HepG2 (cell line): ENCODE results near the gene RPS17. TPM values are rescaled to one million over a fixed set of nuclear protein-coding genes. Genes with fewer than 3 reads are reported as not detected.
A peak's percentile ranks its signal among the peaks of the same experiment; 100 is the strongest.
"Not testable (repeated sequence)": the region's sequence is repeated elsewhere in the genome, so short reads cannot be mapped to it uniquely, and the experiment has no call there.

ENCODE experiments used
- ATAC-seq: fragments of 200-7000 bp; cut with Tn5 transposase; 3 replicates; pipeline ENCODE4 v1.9.1; 2020; ENCODE audit warnings: mild to moderate bottlenecking, moderate library complexity
- BruUV-seq: library from RNA; stranded (reverse); fragments of 400-500 nt; replicated peaks from 2 replicates; lab custom pipeline; 2021; lab: Mats Ljungman, UMichigan
- CTCF ChIA-PET: fragments of 300-600 bp; formaldehyde crosslinking; extraction: SDS; loops from one replicate; lab custom pipeline; 2021; ENCODE audit warnings: low total read pairs, inconsistent platforms, low intra/inter-chr PET ratio; lab: Yijun Ruan, JAX
- POLR2A ChIA-PET: fragments of 350-600 bp; sonication (Branson Sonifier 250); formaldehyde crosslinking; loops from one replicate; lab custom pipeline; 2020; ENCODE audit warnings: antibody characterized with exemption, inconsistent platforms; lab: Yijun Ruan, JAX
- DNase-seq: peaks from one replicate; pipeline ENCODE4 v3.0.0-alpha.2; 2015; ENCODE audit warnings: low spot score
- FAIRE-seq: peaks from 3 replicates; lab custom pipeline; 2011; peaks lifted over from hg19 to GRCh38; lab: Jason Lieb, UNC
- H2AFZ ChIP-seq: one replicate; pipeline ENCODE4 v1.6.1; 2011; ENCODE audit warnings: low read length, inconsistent platforms
- H3K27ac ChIP-seq: fragments of 300-600 bp; 3 replicates; pipeline ENCODE4 v1.8.0; 2011; ENCODE audit warnings: mixed run types, mild to moderate bottlenecking, mixed read lengths, low read length, inconsistent platforms; ENCODE audit not compliant: insufficient read depth; ENCODE audit errors: extremely low read length
- H3K27me3 ChIP-seq, 2 experiments: fragments of 200-600 bp in 1 of 2; 2 replicates in 1 of 2; 3 replicates in 1 of 2; pipeline versions ENCODE4 v1.6.0 to v1.8.0; 2011; ENCODE audit warnings: low read length in 2 of 2, mild to moderate bottlenecking in 2 of 2, moderate library complexity in 2 of 2, inconsistent platforms in 1 of 2; ENCODE audit not compliant: insufficient read depth in 2 of 2, control insufficient read depth in 1 of 2
- H3K36me3 ChIP-seq, 2 experiments: fragments of 200-600 bp in 1 of 2; replicated peaks in 1 of 2; 2 replicates in 1 of 2; 3 replicates in 1 of 2; pipeline versions ENCODE4 v1.5.1 to v1.8.0; 2011; ENCODE audit warnings: low read length in 2 of 2, inconsistent platforms in 1 of 2; ENCODE audit not compliant: insufficient read depth in 2 of 2, control insufficient read depth in 1 of 2
- H3K4me1 ChIP-seq: 2 replicates; pipeline ENCODE4 v1.5.1; 2012; ENCODE audit warnings: low read length, inconsistent platforms; ENCODE audit not compliant: insufficient read depth
- H3K4me2 ChIP-seq: 2 replicates; pipeline ENCODE4 v1.6.0; 2011; ENCODE audit warnings: low read depth, low read length, inconsistent platforms
- H3K4me3 ChIP-seq, 3 experiments: fragments of 200-600 bp in 1 of 3; sonication (generic), shearing (Covaris generic) in 1 of 3; replicated peaks in 1 of 3; 2 replicates each; pipeline ENCODE4 v1.5.1; 2011 to 2016; ENCODE audit warnings: low read length in 3 of 3, inconsistent platforms in 2 of 3, low read depth in 2 of 3, mild to moderate bottlenecking in 2 of 3, control low read depth in 1 of 3, mixed read lengths in 1 of 3; ENCODE audit not compliant: insufficient read depth in 1 of 3
- H3K79me2 ChIP-seq: one replicate; pipeline ENCODE4 v1.6.1; 2011; ENCODE audit warnings: low read length, inconsistent platforms; ENCODE audit not compliant: insufficient read depth
- H3K9ac ChIP-seq: 2 replicates; pipeline ENCODE4 v1.6.0; 2011; ENCODE audit warnings: mild to moderate bottlenecking, low read depth, low read length, inconsistent platforms; ENCODE audit not compliant: insufficient read depth
- H3K9me3 ChIP-seq: 2 replicates; pipeline ENCODE4 v1.5.1; 2012; ENCODE audit warnings: mild to moderate bottlenecking, low read length
- H4K20me1 ChIP-seq: 2 replicates; pipeline ENCODE4 v1.6.0; 2011; ENCODE audit warnings: inconsistent platforms, mild to moderate bottlenecking, low read length, moderate library complexity; ENCODE audit not compliant: insufficient read depth
- FOXA1 ChIP-seq, 2 experiments: fragments of 450-650 bp in 1 of 2; sonication (generic) in 1 of 2; formaldehyde crosslinking in 1 of 2; IDR thresholded peaks; 2 replicates each; pipeline versions ENCODE4 v1.4.0 to v1.6.1; 2016 to 2020; ENCODE audit warnings: missing genetic modification reagents in 1 of 2
- FOXA3 ChIP-seq: IDR thresholded peaks from 2 replicates; pipeline ENCODE4 v1.6.1; 2016; ENCODE audit warnings: missing genetic modification reagents, missing compliant biosample characterization
- SAP130 ChIP-seq: IDR thresholded peaks from 2 replicates; pipeline ENCODE4 v1.6.1; 2016; ENCODE audit warnings: low read depth
- WGBS: methylation state at CpG from one replicate; pipeline ENCODE4 v1.1.6; 2017; ENCODE audit warnings: low lambda C conversion rate; 5-methylcytosine and 5-hydroxymethylcytosine counted together
- in situ Hi-C: cut with HindIII; loops from 2 replicates; pipeline ENCODE4 v1.10.0; 2017; ENCODE audit warnings: low pct_unique_long_range_greater_than_20kb; ENCODE audit not compliant: extremely low pct_ligation_motif_present
- intact Hi-C: fragments of 100-400 bp; cut with micrococcal nuclease; formaldehyde crosslinking; loops from one replicate; pipeline ENCODE4 v1.10.0; 2022; ENCODE audit not compliant: unreplicated experiment
- polyA plus RNA-seq, 8 experiments: library from polyadenylated mRNA; depleted of rRNA in 3 of 8; stranded (reverse) in 7 of 8; unstranded in 1 of 8; fragments of >200 nt; fragmentation: Illumina TruSeq in 4 of 8; extraction: Trizol in 4 of 8; gene quantifications; 2 replicates each; pipeline versions ENCODE4 v1.2.1 to v1.2.3, GENCODE V29; 2011 to 2016; ENCODE audit warnings: low read depth in 4 of 8, missing spikeins in 1 of 8, mixed read lengths in 1 of 8; ENCODE audit not compliant: insufficient read depth in 1 of 8
- total RNA-seq, 5 experiments: library from RNA; depleted of rRNA; stranded (reverse); fragments of >200 nt; fragmentation: Illumina TruSeq; extraction: Trizol; gene quantifications; 2 replicates each; pipeline ENCODE4 v1.2.3, GENCODE V29; 2016; ENCODE audit warnings: low read depth in 1 of 5

Gene RPS17
- total and polyA plus RNA-seq, 2 of the 13 experiments (the other 11 are each of a cell fraction or from before 2014, with no cell fraction given): 2,570 to 5,021 TPM

- DNase-seq, intact Hi-C loops, BruUV-seq, H3K4me3 ChIP-seq, H2AFZ ChIP-seq, ATAC-seq, CTCF ChIA-PET, H3K9me3 ChIP-seq, H4K20me1 ChIP-seq, POLR2A ChIA-PET, H3K36me3 ChIP-seq, H3K4me2 ChIP-seq, H3K27me3 ChIP-seq, H3K9ac ChIP-seq, H3K27ac ChIP-seq, in situ Hi-C loops, H3K79me2 ChIP-seq, FAIRE-seq: not testable (repeated sequence)
- 68% methylated on average over 4 of the region's 4 CpGs for WGBS
- peaks cover 13% of the 10 kb centered on the region for H3K4me1 ChIP-seq
These were observed 39.5 kb downstream of the RPS17 start for GRCh38 chr15:82500772-82501171.

- POLR2A ChIA-PET; H3K27me3 ChIP-seq; H2AFZ ChIP-seq; CTCF ChIA-PET; in situ Hi-C loops; FAIRE-seq; BruUV-seq; H3K4me2 ChIP-seq; H3K27ac ChIP-seq; H3K9me3 ChIP-seq; H4K20me1 ChIP-seq; intact Hi-C loops; H3K4me3 ChIP-seq; ATAC-seq; H3K36me3 ChIP-seq; H3K9ac ChIP-seq; H3K79me2 ChIP-seq; DNase-seq; TF ChIP-seq FOXA1 (IDR thresholded peaks at IDR 0.05): not testable (repeated sequence)
- TF ChIP-seq FOXA3 (CRISPR knock-in tag) (peak; percentile 41), SAP130 (CRISPR knock-in tag) (0 out of 2 replicates have a peak, but pooled peaks have one; percentile 5), FOXA1 (CRISPR knock-in tag; IDR thresholded peaks at IDR 0.05) (0 out of 2 replicates have a peak, but pooled peaks have one; percentile 6)
- peaks cover 13% of the 10 kb centered on the region for H3K4me1 ChIP-seq
These were observed 42.3 kb downstream of the RPS17 start for GRCh38 chr15:82497978-82498377.
